Upper lobe of left lung (tissue), 6 donors: ENCODE measurements around the gene FHOD3. TPM values are rescaled to one million over a fixed set of nuclear protein-coding genes. Genes with fewer than 3 reads are reported as not detected.

Source experiments
- ATAC-seq, 2 donors: fragments of 200-7000 bp; cut with Tn5 transposase; one replicate each; pipeline ENCODE4 v1.9.1; 2022; ENCODE audit warnings: mild to moderate bottlenecking in 2 of 2, moderate library complexity in 2 of 2; ENCODE audit not compliant: low FRiP score in 2 of 2
- DNase-seq, 2 donors: peaks; one replicate each; pipeline ENCODE4 v3.0.0-alpha.2; 2019 to 2020
- H3K27ac ChIP-seq, 4 donors: fragments of 200-600 bp; sonication (generic); one replicate each; pipeline ENCODE4 v1.5.1; 2016 to 2019
- H3K27me3 ChIP-seq, 4 donors: fragments of 200-600 bp; sonication (generic); one replicate each; pipeline ENCODE4 v1.5.1; 2017 to 2019
- H3K36me3 ChIP-seq, 4 donors: fragments of 200-600 bp; sonication (generic); one replicate each; pipeline ENCODE4 v1.5.1; 2016 to 2019
- H3K4me1 ChIP-seq, 4 donors: fragments of 200-600 bp; sonication (generic); one replicate each; pipeline ENCODE4 v1.5.1; 2018 to 2019
- H3K4me3 ChIP-seq, 4 donors: fragments of 200-600 bp; sonication (generic); one replicate each; pipeline ENCODE4 v1.5.1; 2017 to 2019; ENCODE audit warnings: mild to moderate bottlenecking in 2 of 4, moderate library complexity in 1 of 4
- H3K9me3 ChIP-seq, 4 donors: fragments of 200-600 bp; sonication (generic); one replicate each; pipeline ENCODE4 v1.5.1; 2018 to 2019
- CTCF ChIP-seq, 6 experiments: fragments of 450-650 bp in 4 of 6; fragments of 200-600 bp in 2 of 6; sonication (generic) in 2 of 6; IDR thresholded peaks; one replicate each; pipeline ENCODE4 v1.5.1; 2016 to 2019; ENCODE audit warnings: antibody characterized with exemption in 6 of 6
- EP300 ChIP-seq, 4 donors: sonication (generic); formaldehyde crosslinking; IDR thresholded peaks; one replicate each; pipeline ENCODE4 v1.5.1; 2017; ENCODE audit warnings: antibody characterized with exemption in 4 of 4, control low read depth in 2 of 4
- POLR2A ChIP-seq, 4 donors: fragments of 450-650 bp; IDR thresholded peaks; one replicate each; pipeline ENCODE4 v1.5.1; 2016 to 2017; ENCODE audit warnings: antibody characterized with exemption in 4 of 4, mild to moderate bottlenecking in 2 of 4
- POLR2AphosphoS5 ChIP-seq, 2 donors: sonication (generic); formaldehyde crosslinking; IDR thresholded peaks; one replicate each; pipeline ENCODE4 v1.5.1; 2017; ENCODE audit warnings: antibody characterized with exemption in 2 of 2
- WGBS, 2 donors: methylation state at CpG; one replicate each; pipeline ENCODE4 v1.1.5; 2017 to 2018; 5-methylcytosine and 5-hydroxymethylcytosine counted together
- total RNA-seq, 6 donors: library from RNA; depleted of rRNA in 4 of 6; stranded (reverse); fragments of >200 nt in 4 of 6; gene quantifications; one replicate each; pipeline versions ENCODE4 v1.1.0 to v1.2.1, GENCODE V29; 2016 to 2021
- donor health status: DM: no; HTN: no; CAD: no; lungs with moderate emphysema.
- donor health status: DM: no; HTN: yes; CAD: no; lungs with severe emphysema.

Gene FHOD3
- total RNA-seq, 6 donors from 2014 or later = 0.40 to 4.8 (median 2.8) TPM

- H3K9me3 ChIP-seq = no peaks in the 10 kb centered on the region
- no peaks in the 10 kb centered on the region for H3K36me3 ChIP-seq
- TF ChIP-seq EP300 (IDR thresholded peaks at IDR 0.05) (no peak), POLR2AphosphoS5 (IDR thresholded peaks at IDR 0.05) (no peak), CTCF (IDR thresholded peaks at IDR 0.05) (no peak), POLR2A (IDR thresholded peaks at IDR 0.05) (no peak)
- WGBS, 2 donors = 75 to 84% methylated on average over 5 of the region's 5 CpGs
- H3K27ac ChIP-seq = no peak overlapping the region
- no peak overlapping the region for H3K4me3 ChIP-seq
- DNase-seq = no peak
- H3K27me3 ChIP-seq = no peaks in the 10 kb centered on the region
- ATAC-seq = no peak
- no peaks in the 10 kb centered on the region for H3K4me1 ChIP-seq
These were observed 235.3 kb downstream of the FHOD3 start for GRCh38 chr18:36532815-36533214.

GRCh38 chr18:36533446-36534153 lies 236.1 kb downstream of the FHOD3 start:
- Histone ChIP-seq H3K9me3 (no peaks in the 10 kb centered on the region), H3K27me3 (no peaks in the 10 kb centered on the region), H3K36me3 (no peaks in the 10 kb centered on the region), H3K4me3 (no peak overlapping the region), H3K4me1 (no peaks in the 10 kb centered on the region), H3K27ac (no peak overlapping the region)
- no peak for DNase-seq
- TF ChIP-seq POLR2A (IDR thresholded peaks at IDR 0.05) = no peak
- TF ChIP-seq EP300 (IDR thresholded peaks at IDR 0.05) = no peak
- TF ChIP-seq CTCF (IDR thresholded peaks at IDR 0.05) = no peak
- no peak for TF ChIP-seq POLR2AphosphoS5 (IDR thresholded peaks at IDR 0.05)
- no peak for ATAC-seq
- WGBS, 2 donors = 82% methylated on average over 7 to 8 of the region's 8 CpGs

- WGBS, 2 donors = 93 to 94% methylated on average over 5 of the region's 5 CpGs
- no peak overlapping the region for H3K27ac ChIP-seq
- H3K4me1 ChIP-seq = no peaks in the 10 kb centered on the region
- no peak overlapping the region for H3K4me3 ChIP-seq
- H3K27me3 ChIP-seq = no peaks in the 10 kb centered on the region
- H3K36me3 ChIP-seq = no peaks in the 10 kb centered on the region
- TF ChIP-seq POLR2A (IDR thresholded peaks at IDR 0.05) (no peak), EP300 (IDR thresholded peaks at IDR 0.05) (no peak), CTCF (IDR thresholded peaks at IDR 0.05) (no peak), POLR2AphosphoS5 (IDR thresholded peaks at IDR 0.05) (no peak)
- no peaks in the 10 kb centered on the region for H3K9me3 ChIP-seq
- no peak for ATAC-seq
- no peak for DNase-seq
These were observed 236.7 kb downstream of the FHOD3 start for GRCh38 chr18:36534154-36534688.

- Histone ChIP-seq H3K9me3 (no peaks in the 10 kb centered on the region), H3K4me3 (no peak overlapping the region), H3K27me3 (no peaks in the 10 kb centered on the region), H3K36me3 (no peaks in the 10 kb centered on the region), H3K4me1 (no peaks in the 10 kb centered on the region), H3K27ac (no peak overlapping the region)
- ATAC-seq (no peak), DNase-seq (no peak)
- 82 to 94% methylated on average over 2 of the region's 2 CpGs for WGBS, 2 donors
- TF ChIP-seq EP300 (IDR thresholded peaks at IDR 0.05) (no peak), POLR2AphosphoS5 (IDR thresholded peaks at IDR 0.05) (no peak), CTCF (IDR thresholded peaks at IDR 0.05) (no peak), POLR2A (IDR thresholded peaks at IDR 0.05) (no peak)
These were observed 237.9 kb downstream of the FHOD3 start for GRCh38 chr18:36535202-36535935.
